Activated CD4-positive, alpha-beta T cell treated with anti-CD3 and anti-CD28 coated beads, Interleukin-2, amount 50 U/mL, for 1 hour (primary cell): ENCODE data around the gene BEND3.
"Not testable (repeated sequence)": the region's sequence is repeated elsewhere in the genome, so short reads cannot be mapped to it uniquely, and the experiment has no call there.

Source experiments
- DNase-seq: peaks from one replicate; pipeline ENCODE4 v3.0.0-alpha.2; 2020

The BEND3 gene

DNA sequence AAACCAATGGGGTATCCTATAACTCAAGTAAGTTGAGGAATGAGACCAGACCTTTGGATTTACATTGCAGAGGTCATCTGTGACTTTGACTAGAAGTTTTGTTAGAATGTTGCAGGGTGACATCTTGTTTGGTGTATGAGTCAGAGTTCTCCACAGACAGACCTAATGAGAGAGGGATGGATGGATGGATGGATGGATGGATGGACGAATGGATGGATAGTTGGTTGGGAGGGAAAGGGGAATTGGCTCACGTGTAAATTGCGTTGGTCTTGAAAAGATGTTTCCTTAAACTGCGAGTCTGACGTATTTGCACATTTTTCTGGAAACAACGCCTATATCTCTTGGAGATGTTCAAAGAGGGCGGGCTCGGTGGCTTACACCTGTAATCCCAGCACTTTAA, 88.3 kb downstream of the BEND3 start:
- no peak for DNase-seq

DNA sequence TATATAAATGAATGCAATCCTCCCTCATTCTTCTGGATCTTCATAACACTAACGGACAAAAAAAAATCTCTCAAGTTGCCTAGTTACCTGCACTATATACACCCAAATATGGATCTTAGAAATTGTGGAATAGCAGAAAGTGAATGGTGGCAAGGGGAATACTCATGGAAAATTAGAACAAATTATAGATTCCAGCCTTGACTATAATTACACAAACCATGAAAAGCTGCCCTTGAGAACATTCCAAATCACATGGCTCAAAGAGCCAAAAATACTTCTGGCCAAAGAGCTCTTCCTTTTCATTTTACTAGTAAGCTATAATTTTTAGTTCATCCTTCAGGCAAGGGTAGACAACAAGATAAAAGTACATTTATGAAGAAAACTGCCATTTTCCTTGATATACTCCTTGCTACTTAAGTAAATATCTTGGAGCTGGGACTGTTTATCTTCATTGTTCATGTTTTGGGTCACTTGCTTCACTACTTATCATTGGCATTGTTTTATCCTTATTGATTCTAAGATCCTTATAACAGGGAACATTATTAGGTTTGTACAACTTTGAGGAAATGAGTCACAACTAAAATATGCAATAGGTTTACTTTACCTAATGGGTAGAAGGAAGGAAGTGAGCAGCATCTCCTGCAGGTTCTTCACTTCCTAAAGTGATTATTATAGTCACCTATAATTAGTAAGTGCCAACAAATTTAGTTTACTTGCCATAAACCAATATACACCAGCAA, 93.7 kb downstream of the BEND3 start:
- no peak for DNase-seq

DNA sequence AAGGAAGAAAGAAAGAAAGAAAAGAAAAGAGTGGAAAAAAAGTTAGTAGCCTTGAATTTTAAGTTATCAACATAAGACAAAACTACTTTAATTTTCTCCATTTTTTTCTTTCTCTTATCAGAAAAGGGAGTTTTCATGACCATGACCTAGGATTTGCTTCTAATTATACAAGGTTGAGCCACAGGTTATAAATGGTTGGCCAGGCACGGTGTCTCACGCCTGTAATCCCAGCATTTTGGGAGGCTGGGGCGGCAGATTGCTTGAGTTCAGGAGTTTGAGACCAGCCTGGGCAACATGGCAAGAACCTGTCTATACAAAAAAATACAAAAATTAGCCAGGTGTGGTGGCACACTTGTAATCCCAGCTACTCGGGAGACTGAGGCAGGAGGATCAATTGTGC, 95.1 kb downstream of the BEND3 start:
- no peak for DNase-seq

DNA sequence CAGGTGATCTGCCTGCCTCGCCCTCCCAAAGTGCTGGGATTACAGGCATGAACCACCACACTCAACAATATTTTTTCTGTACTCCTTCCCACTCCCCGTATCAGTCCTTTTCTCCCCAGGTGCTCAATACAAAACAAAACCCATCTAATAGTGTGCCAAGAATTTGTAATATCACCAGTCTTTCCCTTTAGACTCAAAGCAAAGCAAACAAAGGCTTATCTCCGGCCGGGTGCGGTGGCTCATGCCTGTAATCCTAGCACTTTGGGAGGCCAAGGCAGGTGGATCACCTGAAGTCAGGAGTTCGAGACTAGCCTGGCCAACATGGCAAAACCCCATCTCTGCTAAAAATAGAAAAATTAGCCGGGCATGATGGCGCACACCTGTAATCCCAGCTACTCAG, 95.7 kb downstream of the BEND3 start:
- DNase-seq = not testable (repeated sequence)

DNA sequence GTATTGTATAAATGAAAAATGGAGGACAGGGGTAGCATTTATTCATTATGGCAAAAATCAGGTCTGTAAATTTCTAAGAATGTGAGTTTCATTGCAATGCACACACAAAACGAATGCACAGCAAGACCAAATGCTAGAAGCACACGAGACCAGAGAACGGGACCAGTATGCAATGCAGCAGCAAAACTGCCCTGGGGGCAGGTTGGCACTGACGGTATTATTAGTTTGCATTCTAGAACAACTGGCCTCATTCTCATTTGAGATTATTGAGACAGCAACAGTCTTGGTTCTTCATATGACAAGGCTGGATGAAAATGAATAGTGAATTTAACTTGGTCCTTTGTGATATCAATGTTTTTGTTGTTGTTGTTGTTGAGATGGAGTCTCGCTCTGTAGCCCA, 96.3 kb downstream of the BEND3 start:
- no peak for DNase-seq
